ENCODE measurements around the gene PCK2. TPM values are rescaled to one million over a fixed set of nuclear protein-coding genes. Genes with fewer than 3 reads are reported as not detected.

PCK2 gene
- total and polyA plus RNA-seq, 2 of the 13 experiments (the other 11 are each of a cell fraction or from before 2014, with no cell fraction given), result 129 to 272 TPM

DNA sequence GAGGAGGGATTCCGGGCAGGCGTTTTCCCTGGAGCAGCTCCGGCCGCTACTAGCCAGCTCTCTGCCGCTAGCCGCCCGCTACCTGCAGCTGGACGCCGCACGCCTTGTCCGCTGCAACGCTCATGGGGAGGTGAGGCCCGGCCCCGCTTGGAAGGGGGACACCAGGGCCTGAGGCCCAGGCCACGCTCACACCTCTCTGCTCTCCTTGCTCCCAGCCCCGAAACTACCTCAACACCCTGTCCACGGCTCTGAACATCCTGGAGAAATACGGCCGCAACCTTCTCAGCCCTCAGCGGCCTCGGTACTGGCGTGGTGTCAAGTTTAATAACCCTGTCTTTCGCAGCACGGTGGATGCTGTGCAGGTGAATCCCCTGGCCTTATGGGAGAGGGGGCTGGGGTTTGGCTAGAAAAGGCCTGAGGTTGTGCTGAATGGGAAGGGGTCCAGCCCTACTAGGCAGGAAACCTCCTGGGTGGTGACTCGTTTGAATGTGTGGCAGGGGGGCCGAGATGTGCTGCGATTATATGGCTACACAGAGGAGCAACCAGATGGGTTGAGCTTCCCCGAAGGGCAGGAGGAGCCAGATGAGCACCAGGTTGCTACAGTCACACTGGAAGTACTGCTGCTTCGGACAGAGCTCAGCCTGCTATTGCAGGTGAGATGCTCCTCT, 53.8 kb downstream of the PCK2 start (continued):
- TF ChIP-seq, protein P1, sequence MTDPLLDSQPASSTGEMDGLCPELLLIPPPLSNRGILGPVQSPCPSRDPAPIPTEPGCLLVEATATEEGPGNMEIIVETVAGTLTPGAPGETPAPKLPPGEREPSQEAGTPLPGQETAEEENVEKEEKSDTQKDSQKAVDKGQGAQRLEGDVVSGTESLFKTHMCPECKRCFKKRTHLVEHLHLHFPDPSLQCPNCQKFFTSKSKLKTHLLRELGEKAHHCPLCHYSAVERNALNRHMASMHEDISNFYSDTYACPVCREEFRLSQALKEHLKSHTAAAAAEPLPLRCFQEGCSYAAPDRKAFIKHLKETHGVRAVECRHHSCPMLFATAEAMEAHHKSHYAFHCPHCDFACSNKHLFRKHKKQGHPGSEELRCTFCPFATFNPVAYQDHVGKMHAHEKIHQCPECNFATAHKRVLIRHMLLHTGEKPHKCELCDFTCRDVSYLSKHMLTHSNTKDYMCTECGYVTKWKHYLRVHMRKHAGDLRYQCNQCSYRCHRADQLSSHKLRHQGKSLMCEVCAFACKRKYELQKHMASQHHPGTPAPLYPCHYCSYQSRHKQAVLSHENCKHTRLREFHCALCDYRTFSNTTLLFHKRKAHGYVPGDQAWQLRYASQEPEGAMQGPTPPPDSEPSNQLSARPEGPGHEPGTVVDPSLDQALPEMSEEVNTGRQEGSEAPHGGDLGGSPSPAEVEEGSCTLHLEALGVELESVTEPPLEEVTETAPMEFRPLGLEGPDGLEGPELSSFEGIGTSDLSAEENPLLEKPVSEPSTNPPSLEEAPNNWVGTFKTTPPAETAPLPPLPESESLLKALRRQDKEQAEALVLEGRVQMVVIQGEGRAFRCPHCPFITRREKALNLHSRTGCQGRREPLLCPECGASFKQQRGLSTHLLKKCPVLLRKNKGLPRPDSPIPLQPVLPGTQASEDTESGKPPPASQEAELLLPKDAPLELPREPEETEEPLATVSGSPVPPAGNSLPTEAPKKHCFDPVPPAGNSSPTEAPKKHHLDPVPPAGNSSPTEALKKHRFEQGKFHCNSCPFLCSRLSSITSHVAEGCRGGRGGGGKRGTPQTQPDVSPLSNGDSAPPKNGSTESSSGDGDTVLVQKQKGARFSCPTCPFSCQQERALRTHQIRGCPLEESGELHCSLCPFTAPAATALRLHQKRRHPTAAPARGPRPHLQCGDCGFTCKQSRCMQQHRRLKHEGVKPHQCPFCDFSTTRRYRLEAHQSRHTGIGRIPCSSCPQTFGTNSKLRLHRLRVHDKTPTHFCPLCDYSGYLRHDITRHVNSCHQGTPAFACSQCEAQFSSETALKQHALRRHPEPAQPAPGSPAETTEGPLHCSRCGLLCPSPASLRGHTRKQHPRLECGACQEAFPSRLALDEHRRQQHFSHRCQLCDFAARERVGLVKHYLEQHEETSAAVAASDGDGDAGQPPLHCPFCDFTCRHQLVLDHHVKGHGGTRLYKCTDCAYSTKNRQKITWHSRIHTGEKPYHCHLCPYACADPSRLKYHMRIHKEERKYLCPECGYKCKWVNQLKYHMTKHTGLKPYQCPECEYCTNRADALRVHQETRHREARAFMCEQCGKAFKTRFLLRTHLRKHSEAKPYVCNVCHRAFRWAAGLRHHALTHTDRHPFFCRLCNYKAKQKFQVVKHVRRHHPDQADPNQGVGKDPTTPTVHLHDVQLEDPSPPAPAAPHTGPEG (CRISPR knock-in tag; IDR thresholded peaks at IDR 0.05), result peak; percentile 38; the same call in 1 of the 2 replicates
- TF ChIP-seq ZNF724P (CRISPR knock-in tag; IDR thresholded peaks at IDR 0.05; ENCODE audit: borderline replicate concordance), result peak; percentile 34; the same call in 1 of the 2 replicates
- TF ChIP-seq, protein P2, sequence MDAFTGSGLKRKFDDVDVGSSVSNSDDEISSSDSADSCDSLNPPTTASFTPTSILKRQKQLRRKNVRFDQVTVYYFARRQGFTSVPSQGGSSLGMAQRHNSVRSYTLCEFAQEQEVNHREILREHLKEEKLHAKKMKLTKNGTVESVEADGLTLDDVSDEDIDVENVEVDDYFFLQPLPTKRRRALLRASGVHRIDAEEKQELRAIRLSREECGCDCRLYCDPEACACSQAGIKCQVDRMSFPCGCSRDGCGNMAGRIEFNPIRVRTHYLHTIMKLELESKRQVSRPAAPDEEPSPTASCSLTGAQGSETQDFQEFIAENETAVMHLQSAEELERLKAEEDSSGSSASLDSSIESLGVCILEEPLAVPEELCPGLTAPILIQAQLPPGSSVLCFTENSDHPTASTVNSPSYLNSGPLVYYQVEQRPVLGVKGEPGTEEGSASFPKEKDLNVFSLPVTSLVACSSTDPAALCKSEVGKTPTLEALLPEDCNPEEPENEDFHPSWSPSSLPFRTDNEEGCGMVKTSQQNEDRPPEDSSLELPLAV (CRISPR knock-in tag; conservative IDR thresholded peaks at IDR 0.05; ENCODE audit: low read depth), result no peak
- TF ChIP-seq, protein P3, sequence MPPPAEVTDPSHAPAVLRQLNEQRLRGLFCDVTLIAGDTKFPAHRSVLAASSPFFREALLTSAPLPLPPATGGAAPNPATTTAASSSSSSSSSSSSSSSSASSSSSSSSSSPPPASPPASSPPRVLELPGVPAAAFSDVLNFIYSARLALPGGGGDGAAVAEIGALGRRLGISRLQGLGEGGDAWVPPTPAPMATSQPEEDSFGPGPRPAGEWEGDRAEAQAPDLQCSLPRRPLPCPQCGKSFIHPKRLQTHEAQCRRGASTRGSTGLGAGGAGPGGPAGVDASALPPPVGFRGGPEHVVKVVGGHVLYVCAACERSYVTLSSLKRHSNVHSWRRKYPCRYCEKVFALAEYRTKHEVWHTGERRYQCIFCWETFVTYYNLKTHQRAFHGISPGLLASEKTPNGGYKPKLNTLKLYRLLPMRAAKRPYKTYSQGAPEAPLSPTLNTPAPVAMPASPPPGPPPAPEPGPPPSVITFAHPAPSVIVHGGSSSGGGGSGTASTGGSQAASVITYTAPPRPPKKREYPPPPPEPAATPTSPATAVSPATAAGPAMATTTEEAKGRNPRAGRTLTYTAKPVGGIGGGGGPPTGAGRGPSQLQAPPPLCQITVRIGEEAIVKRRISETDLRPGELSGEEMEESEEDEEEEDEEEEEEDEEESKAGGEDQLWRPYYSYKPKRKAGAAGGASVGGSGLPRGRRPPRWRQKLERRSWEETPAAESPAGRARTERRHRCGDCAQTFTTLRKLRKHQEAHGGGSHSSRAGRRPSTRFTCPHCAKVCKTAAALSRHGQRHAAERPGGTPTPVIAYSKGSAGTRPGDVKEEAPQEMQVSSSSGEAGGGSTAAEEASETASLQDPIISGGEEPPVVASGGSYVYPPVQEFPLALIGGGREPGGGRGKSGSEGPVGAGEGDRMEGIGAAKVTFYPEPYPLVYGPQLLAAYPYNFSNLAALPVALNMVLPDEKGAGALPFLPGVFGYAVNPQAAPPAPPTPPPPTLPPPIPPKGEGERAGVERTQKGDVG (CRISPR knock-in tag; IDR thresholded peaks at IDR 0.05; ENCODE audit: borderline replicate concordance), result no peak
- no peak for TF ChIP-seq ISX (CRISPR knock-in tag; conservative IDR thresholded peaks at IDR 0.05)
- no peak for TF ChIP-seq MAFG (CRISPR knock-in tag; IDR thresholded peaks at IDR 0.05)
- TF ChIP-seq, protein P4, sequence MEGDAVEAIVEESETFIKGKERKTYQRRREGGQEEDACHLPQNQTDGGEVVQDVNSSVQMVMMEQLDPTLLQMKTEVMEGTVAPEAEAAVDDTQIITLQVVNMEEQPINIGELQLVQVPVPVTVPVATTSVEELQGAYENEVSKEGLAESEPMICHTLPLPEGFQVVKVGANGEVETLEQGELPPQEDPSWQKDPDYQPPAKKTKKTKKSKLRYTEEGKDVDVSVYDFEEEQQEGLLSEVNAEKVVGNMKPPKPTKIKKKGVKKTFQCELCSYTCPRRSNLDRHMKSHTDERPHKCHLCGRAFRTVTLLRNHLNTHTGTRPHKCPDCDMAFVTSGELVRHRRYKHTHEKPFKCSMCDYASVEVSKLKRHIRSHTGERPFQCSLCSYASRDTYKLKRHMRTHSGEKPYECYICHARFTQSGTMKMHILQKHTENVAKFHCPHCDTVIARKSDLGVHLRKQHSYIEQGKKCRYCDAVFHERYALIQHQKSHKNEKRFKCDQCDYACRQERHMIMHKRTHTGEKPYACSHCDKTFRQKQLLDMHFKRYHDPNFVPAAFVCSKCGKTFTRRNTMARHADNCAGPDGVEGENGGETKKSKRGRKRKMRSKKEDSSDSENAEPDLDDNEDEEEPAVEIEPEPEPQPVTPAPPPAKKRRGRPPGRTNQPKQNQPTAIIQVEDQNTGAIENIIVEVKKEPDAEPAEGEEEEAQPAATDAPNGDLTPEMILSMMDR (CRISPR knock-in tag; IDR thresholded peaks at IDR 0.05), result 0 out of 2 replicates have a peak, but pooled peaks have one; percentile 7
- peak; percentile 94 for TF ChIP-seq ZNF251 (CRISPR knock-in tag; IDR thresholded peaks at IDR 0.05)
- TF ChIP-seq SIX4 (CRISPR knock-in tag; IDR thresholded peaks at IDR 0.05), result no peak
- TF ChIP-seq ZNF547 (CRISPR knock-in tag; IDR thresholded peaks at IDR 0.05), result peak; percentile 54; the same call in 1 of the 2 replicates
- no peak for TF ChIP-seq ELF4 (CRISPR knock-in tag; IDR thresholded peaks at IDR 0.05; ENCODE audit: borderline replicate concordance)
